GM21423 (cell line): ENCODE data around the gene TMEM184A.

Experiments
- ATAC-seq: cut with Tn5 transposase; IDR thresholded peaks from one replicate; pipeline ENCODE4 v1.9.1; 2021; ENCODE audit warnings: mild to moderate bottlenecking, moderate library complexity; ENCODE audit not compliant: unreplicated experiment

TMEM184A gene

DNA sequence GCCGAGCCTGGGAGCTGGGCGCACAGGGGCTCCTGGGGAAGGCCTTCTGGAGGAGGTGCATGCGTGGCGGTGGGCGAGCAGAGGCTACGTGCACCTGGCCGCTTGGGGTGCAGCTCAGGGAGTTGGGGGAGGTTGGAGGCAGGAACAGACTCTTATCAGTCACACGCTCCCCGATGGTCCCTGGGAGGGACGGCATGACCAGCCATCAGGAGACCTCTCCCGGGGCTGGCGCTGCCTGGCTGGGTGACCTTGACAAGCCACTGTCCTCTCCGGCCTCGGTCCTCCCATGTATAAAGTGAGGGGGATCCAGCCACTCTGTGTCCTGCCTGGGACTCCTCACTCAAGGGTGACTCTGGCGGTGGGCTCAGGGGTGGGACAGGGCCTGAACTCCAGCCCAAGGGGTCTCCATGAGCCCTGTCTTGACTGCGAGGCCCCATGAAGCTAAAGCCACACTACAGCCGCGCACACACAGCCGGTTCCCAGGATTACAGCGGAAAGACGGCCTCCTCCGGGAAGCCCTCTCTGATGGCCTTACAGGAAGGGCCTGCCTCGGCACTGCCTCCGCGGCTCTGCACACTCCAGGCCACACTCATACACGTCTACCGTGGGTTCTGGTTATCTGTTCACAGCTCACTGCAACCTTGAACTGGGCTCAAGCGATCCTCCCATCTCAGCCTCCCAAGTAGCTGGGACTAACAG is 2.3 kb downstream of the TMEM184A start:
- ATAC-seq: no peak

DNA sequence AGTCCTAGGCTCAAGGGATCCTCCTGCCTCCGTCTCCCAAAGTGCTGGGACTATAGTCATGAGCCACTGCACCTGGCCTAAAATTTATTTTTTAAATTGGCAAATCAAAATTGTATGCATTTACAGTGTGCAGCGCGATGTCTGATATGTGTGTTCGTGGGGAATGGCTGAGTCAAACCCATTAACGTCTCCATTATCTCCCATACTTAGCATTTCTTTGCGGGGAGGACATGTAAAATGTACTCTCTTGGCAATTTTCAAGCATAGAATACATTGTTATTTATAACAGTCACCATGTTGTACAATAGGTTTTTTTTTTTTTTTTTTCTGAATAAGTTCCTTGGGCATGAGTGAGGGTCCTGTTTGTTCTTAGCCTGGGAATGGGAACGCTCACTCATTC is 3.8 kb downstream of the TMEM184A start:
- no peak for ATAC-seq

DNA sequence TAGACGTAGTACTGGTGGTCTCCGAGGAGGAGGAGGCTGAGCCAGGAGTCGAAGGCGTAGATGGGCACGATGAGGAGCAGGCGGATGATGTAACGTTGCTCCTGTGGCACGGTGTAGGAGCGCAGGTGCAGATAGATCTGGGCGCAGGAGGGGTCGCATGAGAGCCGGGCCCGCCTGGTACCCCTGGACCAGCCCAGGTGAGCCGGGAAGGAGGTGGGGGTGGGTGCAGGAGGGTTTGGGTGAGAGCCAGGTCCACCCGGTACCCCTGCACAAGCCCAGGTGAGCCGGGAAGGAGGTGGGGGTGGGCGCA is 5.2 kb downstream of the TMEM184A start:
- ATAC-seq: no peak

DNA sequence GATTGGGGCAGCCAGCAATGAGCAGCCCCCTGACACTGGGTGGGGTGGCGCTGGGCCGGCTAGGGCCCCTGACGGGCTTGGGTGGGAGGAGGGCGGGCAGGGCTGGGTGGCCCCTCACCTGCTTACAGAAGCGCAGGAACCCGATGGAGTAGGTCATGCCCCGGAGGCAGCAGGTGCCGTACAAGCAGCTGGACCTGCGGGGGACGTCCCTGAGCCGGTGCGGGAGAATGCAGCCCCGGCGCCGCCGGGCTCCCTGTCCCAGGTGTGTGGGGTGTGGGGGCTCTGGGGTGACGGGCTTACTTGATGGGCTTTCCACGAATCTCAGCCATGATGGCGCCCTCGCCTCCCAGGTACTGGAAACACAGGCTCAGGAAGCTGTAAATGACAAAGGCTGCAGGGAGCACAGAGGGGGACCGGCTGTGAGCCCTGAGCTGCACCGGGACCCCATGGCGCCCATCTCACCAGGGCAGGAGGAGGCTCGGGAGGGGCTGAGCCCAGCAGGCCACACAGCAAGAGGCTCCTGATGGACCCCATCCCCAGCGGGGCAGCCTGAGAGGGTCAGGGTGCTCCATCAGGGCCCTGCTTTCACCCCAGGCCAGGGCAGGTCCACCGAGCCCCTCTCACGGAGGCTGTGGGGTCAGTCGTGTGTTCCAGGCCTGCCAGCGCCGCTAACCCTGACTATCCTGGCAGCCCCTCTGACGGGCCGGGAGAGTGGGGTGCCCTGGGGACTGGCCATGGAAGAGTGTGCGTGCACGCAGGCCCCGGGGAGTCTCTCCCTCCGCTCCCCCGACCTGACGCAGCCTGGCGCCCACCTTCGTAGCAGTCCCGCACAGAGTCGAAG is 5.8 kb downstream of the TMEM184A start:
- ATAC-seq: no peak

DNA sequence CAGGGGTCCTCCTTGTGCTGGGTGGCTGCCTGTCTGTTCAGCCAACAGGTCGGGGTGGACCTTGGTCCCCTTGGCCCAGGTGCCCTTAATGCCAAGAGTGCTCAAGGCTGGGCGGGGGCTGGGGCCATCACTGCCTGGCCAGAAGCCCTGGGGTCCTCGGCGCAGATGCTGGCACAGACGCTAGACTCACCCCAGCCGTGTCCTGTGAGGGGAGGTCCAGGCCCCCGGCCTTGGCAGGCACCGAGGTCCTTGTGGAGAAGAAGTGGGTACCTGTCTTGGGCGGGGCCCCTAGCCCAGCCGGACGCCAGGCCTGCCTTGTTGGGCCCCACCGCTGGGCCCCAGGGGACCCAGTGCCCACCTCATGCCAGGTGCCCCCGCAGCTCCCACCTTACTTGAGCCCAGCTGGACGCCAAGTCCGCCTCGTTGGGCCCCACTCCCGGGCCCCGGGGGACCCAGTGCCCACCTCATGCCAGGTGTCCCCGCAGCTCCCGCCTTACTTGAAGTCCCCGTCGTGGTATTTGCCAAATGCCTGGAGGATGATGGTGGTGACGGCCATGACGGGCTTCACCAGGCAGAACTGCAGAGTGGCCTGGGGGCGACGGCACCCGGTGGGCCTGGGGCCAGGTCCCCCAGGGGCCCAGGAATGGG is 6.5 kb downstream of the TMEM184A start:
- no peak for ATAC-seq

DNA sequence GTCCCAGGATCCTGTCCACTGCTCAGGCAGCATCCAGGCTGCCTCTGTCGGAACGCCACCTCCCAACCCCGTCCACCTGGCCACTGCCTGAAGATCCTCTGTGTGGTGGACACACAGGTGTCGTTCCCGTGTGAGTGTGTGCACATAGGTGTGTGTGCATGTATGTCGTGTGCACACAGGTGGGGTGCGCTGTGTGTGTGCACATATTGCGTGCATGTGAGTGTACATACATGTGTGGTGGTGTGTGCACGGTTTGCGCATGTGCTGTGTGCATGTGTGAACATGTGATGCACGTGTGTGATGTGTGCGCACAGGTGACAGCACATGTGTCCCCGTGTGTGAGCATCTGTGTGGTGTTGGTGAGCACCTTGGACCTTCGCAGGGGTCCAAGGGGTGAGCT is 7.1 kb downstream of the TMEM184A start:
- ATAC-seq: no peak

DNA sequence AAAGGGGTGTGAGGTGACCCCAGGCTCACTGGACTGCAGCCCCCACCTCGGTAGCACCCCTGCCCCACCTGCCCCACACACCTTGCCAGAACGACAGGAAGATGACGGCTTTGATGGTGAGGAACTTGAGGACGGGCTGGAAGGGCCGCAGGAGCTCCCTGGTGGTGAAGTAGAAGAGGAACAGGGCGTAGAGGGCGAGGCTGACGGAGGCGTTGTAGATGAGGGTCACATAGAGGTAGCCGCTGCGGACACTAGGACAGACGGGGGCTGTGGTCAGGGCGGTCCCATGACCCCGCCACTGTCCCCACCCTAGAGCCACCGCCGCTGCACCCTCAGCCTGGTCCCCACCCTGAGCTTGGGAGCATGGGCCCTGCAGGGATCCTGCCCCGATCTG is 7.6 kb downstream of the TMEM184A start:
- ATAC-seq: no peak

DNA sequence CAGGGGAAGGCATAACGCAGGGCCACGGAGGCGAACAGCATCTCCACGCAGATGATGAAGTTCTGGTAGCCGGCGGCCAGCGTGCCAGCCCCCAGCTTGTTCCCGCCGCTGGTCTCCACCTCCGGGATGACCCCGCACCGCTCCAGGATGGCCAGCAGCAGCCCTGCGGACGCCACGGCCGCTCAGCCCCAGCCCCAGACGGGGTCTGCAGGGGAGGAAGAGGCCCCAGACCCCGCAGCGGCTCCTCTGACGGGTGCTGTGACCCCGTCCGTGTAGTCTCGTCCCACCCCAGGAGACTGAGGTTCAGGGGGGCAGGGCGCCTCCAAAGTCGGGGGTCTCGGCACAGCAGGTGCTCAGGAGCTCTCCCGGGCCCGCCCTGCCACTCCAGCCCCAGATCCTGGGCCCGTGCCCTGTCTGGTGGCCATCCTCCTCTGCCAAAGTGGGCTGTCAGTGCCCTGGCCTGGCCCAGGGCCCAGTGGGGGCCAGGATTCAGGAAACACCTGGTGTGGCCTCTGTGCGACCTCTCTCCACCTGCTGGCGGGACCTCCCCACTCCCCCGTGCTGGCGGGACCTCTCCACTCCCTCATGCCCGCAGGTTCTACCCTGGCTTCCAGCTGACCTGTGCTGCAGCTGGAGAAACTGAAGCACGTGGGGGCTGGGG is 8.1 kb downstream of the TMEM184A start:
- ATAC-seq: no peak

DNA sequence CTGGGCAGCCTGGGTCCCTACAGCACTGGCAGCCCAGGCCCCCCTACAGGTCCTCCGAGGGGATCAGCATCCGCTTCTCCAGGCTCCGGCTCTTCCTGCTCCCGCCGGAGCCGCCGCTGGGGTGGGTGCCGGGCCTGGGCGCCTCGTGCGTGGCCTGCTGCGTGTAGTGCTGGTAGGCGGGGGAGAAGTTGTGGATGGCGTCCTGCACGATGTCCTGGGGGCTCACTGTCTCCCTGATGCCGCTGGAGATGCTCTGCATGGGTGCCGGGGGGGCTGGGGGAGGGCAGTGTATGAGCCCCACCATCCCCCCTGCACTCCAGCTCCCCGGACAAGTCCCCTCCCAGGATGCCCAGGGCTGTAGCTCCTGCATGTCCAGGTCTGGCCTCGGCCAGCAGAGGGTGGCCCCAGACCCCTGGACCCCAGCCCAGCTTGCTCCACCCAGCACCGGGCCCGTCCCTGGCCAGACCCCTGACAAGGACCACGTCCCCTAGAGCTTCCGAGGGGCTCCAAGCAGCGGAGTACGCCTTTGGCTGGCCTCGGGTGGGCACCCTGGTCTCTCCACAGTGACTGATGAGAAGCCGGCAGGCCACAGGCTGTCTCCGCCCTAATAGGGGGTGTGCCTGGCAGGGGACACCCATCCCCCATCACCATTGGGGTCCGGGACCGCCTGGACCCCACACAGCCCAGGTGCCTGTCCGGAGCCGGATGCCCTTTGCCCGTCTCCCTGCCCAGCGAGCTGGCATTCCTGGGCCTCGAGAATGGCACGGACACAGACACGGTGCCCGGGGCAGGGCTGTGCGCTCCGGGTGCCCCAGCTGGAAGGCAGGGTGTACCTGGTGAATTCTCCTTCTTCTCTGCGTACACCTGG is 8.9 kb downstream of the TMEM184A start:
- no peak for ATAC-seq

DNA sequence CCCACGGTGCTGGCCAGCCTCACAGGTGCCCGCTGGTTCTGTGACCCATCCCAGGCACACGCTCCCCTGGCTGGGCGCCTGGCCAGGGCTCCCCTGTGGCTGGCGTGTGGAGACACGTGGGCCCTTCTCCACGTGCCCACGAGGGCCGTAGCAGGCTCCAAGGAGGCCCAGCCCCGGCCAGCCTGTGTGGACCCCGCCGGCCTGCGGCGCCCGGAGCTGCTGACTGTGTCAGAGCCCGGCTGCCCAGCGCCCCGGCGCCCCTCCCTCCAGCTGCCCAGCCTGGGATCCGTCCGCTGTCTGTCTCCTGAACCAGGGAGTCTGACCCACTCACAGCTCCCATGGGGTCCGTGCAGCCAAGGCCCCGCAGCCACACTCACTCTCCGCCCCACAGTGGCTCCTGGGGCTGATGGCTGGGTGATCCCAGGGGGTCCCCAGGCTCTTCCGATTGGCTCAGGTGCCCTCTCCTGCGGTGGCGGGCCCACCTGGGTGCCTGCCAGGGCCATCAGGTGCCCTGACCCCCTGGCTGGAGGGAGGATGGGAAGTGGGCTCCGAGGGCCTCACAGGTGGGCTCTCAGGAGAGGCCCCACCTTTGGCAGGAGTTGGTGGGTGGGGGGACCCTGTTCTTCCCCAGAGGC is 9.6 kb downstream of the TMEM184A start:
- no peak for ATAC-seq

DNA sequence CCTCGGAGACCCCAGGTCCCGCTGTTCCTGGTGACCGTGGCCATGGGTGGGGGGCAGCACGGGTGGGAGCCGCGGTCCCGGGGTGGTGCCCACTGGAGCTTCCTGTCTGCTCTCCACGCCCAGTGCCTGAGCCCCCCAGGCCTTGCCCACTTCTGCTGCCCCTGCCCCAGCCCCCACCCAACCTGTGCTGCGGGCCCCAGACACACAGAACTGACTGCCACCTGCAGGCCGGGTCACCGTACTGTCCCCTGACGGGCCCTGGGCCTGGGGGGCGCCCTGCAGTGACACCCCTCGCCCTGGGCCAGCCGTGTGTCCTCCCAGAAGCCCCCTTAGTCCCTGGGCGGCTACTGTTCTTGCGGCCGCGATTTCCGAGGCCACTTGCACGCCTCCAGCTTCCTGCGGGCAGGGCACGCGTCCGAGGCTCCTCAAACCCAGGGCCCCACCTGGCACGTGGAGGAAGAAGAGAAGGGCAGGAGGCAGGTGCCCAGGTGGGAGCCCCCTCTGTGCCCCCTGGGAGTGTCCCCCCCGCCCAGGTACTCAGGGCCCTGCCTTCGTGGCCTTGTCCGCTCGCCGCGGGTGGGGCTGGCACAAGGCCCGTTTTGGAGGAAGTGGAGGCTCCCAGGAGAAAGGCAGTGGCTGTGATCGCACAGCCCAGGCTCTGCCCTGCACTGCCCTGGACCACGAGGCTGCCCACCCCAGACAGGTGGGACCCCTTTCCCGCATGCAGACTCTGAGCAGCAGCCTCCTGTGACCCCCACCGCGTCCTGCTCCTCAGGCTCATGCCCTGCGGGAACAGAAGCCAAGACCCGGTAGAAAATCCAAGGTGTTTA is 10.4 kb downstream of the TMEM184A start:
- no peak for ATAC-seq

DNA sequence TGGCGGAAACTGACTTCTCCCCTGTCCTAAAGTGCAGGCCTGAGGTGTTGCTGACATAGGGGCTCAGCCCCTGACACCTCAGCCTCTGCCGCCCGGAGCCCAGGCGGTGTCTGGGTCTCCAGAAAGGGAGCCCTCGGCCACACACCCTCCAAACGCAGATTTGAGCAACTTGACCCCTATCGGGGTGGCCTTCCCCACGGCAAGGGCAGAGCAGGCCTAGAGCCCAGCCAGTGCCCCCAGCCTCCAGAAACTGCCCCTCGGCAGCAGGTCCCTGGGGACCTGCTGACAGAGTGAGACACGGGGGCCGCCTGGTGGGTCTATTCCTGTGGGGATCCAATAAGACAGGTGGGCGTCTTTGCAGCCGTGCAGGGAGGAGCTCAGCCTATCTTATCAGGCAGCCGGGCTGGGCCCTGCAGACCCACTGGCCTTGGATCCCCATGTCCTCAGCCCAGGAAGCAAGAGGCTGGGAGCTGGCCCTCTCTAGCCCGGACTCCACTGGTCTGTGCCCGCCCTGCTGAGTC is 11.0 kb downstream of the TMEM184A start:
- ATAC-seq: no peak

DNA sequence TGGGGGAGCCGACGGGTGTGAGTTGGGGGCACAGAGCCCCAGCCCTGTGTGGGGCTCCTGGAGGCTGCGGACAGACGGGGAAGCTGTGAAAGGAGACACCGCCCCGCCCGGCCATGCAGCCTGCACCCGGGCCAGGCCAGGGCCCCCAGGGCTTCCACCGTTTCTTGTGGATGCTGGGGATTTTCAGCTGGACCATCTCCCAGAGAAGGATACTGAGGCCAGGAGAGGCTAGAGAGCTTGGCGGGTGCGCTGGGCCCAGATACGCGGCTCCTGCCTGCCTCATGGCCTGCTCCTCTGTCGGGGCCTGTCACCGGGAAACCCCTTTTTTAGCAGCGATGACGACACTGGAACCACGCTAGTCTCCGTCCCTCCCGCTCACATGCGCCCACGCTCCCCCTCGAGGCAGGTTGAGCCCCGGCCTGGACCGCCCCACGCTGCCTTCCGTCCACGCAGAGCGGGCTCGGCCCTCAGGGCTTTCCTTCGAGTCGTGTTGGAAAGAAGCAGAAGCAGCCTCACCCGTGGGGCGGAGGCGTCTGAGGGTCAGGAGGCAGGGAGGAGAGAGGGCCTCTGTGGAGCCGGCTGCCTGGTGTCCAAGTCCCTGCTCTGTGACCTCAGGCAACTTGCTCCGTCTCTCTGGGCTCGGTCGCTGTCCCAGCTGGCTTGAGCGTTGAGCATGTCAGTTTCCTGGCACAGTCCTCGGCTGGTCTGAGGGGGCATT is 11.7 kb downstream of the TMEM184A start:
- no peak for ATAC-seq

DNA sequence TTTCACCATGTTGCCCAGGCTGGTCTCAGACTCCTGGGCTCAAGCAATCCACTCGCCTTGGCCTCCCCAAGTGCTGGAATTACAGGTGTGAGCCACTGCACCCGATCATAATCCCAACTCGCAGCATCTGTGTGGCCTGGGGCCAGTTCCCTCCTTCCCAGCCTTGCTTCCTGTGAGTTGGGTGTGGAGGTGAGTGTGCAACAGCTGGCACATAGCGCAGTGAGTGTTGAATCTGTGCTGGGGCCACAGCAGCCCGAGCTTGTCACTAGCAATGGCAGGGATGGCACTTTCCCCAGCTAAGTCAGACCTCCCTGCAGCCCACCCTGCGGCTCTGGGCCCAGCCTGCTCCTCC is 12.2 kb downstream of the TMEM184A start:
- ATAC-seq: no peak

DNA sequence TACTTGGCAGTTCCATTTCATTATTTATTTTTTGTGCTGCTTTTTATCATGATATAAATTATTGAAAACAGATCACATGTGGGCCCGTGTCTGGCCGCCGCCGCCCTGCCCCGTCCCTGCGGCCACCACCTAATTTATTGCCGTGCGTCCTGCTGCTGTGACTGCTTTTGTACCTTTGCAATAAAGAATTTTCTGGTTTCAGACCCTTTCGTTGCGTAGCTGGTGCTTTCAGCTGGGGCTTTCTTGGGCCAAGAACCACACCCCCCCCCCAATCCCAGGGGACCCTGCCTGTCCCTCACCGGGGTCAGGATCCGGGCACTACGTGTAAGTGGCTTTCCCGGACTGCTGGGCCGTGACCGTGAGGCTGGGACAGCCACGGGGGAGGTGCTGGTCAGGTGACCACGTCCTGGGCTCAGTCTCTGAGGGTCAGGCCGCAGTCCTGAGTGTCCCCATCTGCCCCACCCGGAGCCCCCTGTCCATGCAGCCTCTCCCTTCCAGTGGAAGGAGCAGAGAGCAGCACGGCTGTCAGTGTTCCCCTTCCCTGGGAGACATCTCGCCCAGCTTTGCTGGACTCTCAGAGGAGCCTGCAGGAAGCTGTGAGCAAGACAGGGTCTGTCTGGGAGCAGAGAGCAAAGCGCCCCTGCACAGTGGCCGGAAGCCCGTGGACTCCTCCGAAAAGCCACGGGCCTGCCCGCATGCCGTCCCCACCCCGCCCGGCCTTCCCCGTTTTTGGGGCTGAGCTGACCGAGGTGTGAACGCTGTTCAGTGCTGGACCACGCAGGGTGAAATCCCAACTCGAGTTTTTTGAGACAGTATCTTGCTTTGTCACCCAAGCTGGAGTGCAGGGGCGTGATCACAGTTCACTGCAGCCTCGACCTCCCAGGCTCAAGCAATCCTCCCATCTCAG is 12.9 kb downstream of the TMEM184A start:
- no peak for ATAC-seq

DNA sequence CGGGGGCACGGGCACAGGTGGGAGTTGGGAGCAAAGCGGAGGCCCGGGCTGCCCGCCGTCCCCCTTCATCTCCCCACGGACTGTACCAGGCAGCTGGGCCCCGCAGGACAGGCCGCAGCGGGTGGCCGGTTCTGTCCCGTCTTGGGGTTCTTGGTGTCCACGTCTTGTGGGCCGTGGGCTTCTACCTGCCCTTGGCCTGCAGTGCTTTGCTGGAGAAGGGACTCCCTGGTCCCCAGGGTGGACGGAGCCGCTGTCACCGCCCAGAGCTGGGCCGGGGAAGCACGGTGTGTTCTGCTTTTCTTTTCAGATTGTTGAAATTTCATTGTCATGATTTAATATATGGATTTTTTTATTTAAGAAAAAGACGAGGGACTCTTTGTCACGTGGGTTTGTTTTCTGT is 13.7 kb downstream of the TMEM184A start:
- ATAC-seq: no peak

DNA sequence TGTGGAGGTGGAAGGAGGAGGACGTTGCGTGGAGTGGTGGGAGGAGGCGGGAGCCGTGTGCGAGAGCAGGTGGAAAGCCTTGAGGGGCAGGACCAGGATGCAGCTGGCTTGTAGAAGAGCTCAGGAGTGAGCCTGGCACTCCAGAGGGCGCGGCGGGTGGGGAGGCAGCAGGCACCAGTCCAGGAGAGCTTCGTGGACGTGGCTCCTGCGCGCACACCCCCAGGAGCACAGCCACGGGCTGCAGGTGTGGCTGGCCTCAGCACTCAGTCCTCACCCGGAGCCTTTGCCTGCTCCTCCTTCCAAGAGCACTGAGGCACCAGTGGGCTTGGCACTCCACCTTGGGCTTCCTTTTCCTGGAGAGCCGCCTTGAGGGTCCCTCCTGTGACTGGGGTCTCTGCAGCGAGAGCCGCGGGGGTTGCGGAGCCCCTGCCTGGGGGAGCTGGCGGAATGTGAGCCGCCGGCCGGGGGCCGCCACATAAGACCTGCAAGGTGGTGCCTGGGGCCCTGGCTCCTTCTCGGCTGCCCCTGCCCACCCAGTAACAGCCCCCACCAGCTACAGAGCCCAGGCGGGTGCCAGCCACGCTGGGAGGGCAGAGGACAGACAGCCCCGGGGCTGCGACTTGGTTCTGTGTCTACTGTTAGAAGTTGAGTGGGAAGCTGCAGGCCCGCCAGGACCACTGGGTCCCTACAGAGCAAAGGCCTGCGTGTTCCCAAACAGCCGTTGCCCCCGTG is 14.4 kb downstream of the TMEM184A start:
- ATAC-seq: no peak
